Measurements from ENCODE around the gene NCR2. TPM values are rescaled to one million over a fixed set of nuclear protein-coding genes. Genes with fewer than 3 reads are reported as not detected.

The NCR2 gene
- total RNA-seq, 1 experiment from 2014 or later = not detected

DNA sequence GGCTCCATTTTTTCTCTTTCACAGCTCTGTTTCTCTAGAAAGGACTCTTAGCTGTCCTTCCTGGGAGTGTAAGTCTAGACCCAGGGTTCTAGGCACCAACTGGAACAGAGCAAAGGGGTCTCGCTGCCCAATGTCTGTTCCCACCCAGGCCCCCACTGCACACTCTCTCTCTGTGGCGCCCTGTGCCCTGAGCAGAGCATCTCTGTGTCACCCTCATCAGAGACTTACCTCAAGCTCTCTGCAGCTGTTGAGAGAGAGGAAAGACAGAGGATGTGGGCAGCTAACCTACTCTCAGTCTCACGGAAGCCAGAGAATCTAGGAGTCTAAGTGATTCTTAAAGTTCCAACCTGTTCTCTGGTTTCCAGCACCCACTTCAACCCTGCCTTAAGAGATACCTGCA, 9.5 kb downstream of the NCR2 start:
- Histone ChIP-seq H3K9me3 (ENCODE audit: insufficient read depth, low read depth) (no peaks in the 10 kb centered on the region), H2AFZ (no peak overlapping the region), H3K27ac (no peak overlapping the region), H3K4me3 (no peak overlapping the region), H3K9me2 (ENCODE audit: insufficient read depth) (no peaks in the 10 kb centered on the region), H4K20me1 (ENCODE audit: insufficient read depth) (no peaks in the 10 kb centered on the region), H3K4me1 (replicated peaks; ENCODE audit: insufficient read depth) (no peaks in the 10 kb centered on the region), H3K27me3 (ENCODE audit: insufficient read depth, low read depth) (peaks cover 81% of the 10 kb centered on the region), H3K79me2 (ENCODE audit: low read depth) (no peaks in the 10 kb centered on the region), H3K36me3 (ENCODE audit: low read depth) (no peaks in the 10 kb centered on the region), H3F3A (ENCODE audit: insufficient read depth, low read depth) (no peaks in the 10 kb centered on the region), H3K4me2 (no peak overlapping the region)
- intact Hi-C loops (cut with micrococcal nuclease; ENCODE audit: unreplicated experiment) = no loop called here
- POLR2A ChIA-PET (ENCODE audit: unreplicated experiment) = no interaction called here
- BruUV-seq (replicated peaks) = no TSS peak
- no peak for DNase-seq
- TF ChIP-seq EZH2 (IDR thresholded peaks at IDR 0.05; ENCODE audit: low read depth) = no peak
- TF ChIP-seq, protein P1, sequence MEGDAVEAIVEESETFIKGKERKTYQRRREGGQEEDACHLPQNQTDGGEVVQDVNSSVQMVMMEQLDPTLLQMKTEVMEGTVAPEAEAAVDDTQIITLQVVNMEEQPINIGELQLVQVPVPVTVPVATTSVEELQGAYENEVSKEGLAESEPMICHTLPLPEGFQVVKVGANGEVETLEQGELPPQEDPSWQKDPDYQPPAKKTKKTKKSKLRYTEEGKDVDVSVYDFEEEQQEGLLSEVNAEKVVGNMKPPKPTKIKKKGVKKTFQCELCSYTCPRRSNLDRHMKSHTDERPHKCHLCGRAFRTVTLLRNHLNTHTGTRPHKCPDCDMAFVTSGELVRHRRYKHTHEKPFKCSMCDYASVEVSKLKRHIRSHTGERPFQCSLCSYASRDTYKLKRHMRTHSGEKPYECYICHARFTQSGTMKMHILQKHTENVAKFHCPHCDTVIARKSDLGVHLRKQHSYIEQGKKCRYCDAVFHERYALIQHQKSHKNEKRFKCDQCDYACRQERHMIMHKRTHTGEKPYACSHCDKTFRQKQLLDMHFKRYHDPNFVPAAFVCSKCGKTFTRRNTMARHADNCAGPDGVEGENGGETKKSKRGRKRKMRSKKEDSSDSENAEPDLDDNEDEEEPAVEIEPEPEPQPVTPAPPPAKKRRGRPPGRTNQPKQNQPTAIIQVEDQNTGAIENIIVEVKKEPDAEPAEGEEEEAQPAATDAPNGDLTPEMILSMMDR (conservative IDR thresholded peaks at IDR 0.05) = no peak
- CTCF ChIA-PET = no interaction called here

DNA sequence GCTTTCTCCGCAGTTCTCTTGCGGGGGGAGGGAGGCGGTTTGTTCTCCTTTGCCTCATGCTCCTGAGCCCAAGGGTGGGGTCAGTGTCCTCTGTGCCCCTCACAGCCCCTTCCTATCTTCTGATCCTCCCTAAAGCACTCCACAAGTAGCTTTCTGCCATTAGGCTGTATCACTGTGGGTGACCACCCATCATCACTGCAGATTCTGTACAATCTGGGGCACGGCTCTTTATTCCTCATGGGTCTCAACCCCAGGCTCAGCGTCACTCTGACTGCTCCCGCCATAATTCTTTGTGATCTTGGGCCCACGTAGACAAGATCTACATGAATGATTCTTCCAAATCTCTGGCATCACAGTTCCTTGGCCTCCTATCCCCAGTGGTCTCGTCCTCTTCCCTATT, 10.5 kb downstream of the NCR2 start:
- DNase-seq = no peak
- ChIA-PET POLR2A (ENCODE audit: unreplicated experiment) (no interaction called here), CTCF (no interaction called here)
- Histone ChIP-seq H3K27me3 (ENCODE audit: insufficient read depth, low read depth) (peaks cover 85% of the 10 kb centered on the region), H3K4me3 (no peak overlapping the region), H3K9me2 (ENCODE audit: insufficient read depth) (no peaks in the 10 kb centered on the region), H4K20me1 (ENCODE audit: insufficient read depth) (no peaks in the 10 kb centered on the region), H3K4me2 (no peak overlapping the region), H3K79me2 (ENCODE audit: low read depth) (no peaks in the 10 kb centered on the region), H3K9me3 (ENCODE audit: insufficient read depth, low read depth) (no peaks in the 10 kb centered on the region), H2AFZ (no peak overlapping the region), H3K36me3 (ENCODE audit: low read depth) (no peaks in the 10 kb centered on the region), H3K27ac (no peak overlapping the region), H3K4me1 (replicated peaks; ENCODE audit: insufficient read depth) (no peaks in the 10 kb centered on the region), H3F3A (ENCODE audit: insufficient read depth, low read depth) (no peaks in the 10 kb centered on the region)
- TF ChIP-seq, protein P1 (conservative IDR thresholded peaks at IDR 0.05) = no peak
- TF ChIP-seq EZH2 (IDR thresholded peaks at IDR 0.05; ENCODE audit: low read depth) = no peak
- BruUV-seq (replicated peaks) = no TSS peak
- intact Hi-C loops (cut with micrococcal nuclease; ENCODE audit: unreplicated experiment) = no loop called here

DNA sequence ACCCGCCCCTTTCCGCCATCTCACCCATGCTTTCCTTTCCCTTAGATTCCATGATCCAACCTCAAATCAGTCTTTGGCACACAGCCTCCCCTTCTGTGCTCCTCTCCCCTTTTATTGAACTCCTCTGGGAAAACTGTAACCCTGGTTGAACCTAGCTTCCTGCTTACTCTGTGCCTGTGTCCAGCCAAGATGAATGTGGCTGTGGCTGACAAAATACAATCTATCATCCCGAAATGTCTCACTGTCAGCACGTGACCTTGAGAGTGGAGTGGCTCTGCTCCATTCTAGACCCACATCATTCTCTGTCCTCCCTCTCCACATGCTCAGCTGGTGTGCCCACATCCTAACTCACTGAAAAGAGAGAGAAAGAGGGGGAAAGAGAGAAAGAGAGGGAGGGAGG, 11.0 kb downstream of the NCR2 start:
- CTCF ChIA-PET = no interaction called here
- H3K4me1 ChIP-seq (replicated peaks; ENCODE audit: insufficient read depth) = no peaks in the 10 kb centered on the region
- no peaks in the 10 kb centered on the region for H3K79me2 ChIP-seq (ENCODE audit: low read depth)
- H4K20me1 ChIP-seq (ENCODE audit: insufficient read depth) = no peaks in the 10 kb centered on the region
- H3K27me3 ChIP-seq (ENCODE audit: insufficient read depth, low read depth) = peaks cover 85% of the 10 kb centered on the region
- no peak for DNase-seq
- no peaks in the 10 kb centered on the region for H3F3A ChIP-seq (ENCODE audit: insufficient read depth, low read depth)
- H3K9me3 ChIP-seq (ENCODE audit: insufficient read depth, low read depth) = no peaks in the 10 kb centered on the region
- H3K4me3 ChIP-seq = no peak overlapping the region
- no peaks in the 10 kb centered on the region for H3K9me2 ChIP-seq (ENCODE audit: insufficient read depth)
- no TSS peak for BruUV-seq (replicated peaks)
- intact Hi-C loops (cut with micrococcal nuclease; ENCODE audit: unreplicated experiment) = no loop called here
- no peak overlapping the region for H3K27ac ChIP-seq
- H3K36me3 ChIP-seq (ENCODE audit: low read depth) = no peaks in the 10 kb centered on the region
- TF ChIP-seq, protein P1 (conservative IDR thresholded peaks at IDR 0.05) = no peak
- POLR2A ChIA-PET (ENCODE audit: unreplicated experiment) = no interaction called here
- no peak overlapping the region for H2AFZ ChIP-seq
- no peak overlapping the region for H3K4me2 ChIP-seq

Data from PC-9 (cell line).